CD4-positive, alpha-beta T cell treated with Interleukin-6 for 4 hours (primary cell): ENCODE measurements around the gene MCTP2.

Experiments
- DNase-seq: peaks from one replicate; pipeline ENCODE4 v3.0.0-alpha.2; 2020; ENCODE audit warnings: mixed read lengths

The MCTP2 gene

DNA sequence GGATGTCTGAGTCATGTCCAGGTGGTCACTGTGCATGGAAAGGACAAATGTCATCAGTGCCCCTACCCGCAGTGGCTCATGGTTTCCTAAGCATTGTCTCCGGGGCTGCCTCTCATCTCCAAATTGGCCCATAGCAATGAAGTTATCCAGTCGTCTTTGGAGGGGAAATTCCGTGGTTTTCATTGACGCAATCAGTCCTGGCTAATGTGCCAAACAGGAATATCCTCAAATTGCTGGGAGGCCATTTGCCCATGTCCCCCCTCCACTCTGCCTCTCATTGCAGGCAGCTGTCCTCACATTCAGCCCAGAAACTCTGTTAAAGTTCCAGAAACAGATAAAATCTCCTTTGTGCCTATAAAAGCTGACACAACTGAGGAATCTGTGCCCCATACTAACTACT, 81.6 kb downstream of the MCTP2 start:
- no peak for DNase-seq

DNA sequence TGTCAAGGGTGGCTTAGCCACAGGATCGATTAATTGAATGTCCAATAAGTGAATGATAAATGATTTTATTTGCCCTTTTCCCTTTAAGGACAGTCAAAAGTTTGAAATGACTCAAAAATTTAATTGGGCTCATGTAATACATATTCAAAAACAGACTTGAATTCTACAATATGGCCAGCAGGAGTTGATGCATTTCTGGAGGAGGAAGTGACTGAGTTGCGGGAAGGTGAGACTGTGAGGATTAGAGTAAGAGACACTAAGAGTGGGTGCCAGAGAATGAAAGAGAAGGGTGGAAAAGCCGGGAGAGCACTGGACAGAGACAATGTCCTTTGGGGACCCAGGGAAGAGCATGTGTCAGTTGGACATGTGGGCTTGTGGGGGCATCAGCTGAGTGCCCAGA, 83.3 kb downstream of the MCTP2 start:
- DNase-seq, result no peak

DNA sequence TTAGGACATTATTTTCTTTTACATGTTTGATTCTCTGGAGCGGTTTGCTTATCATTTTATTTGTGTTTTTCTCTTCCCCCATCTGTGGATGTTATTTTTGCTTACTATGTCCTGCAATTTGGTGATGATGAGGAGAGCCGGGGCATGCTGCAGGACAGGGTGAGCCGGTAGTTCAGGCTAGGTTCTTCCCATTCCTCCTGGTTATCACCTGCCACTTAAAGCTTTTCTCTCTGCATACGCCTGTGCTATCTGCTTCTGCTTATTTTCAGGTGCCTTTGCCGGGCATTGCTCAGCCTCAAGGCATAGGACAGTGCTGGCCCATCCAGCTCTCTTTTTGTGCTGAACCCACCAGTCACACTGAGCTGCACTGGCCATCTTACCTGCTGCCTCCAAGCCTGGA, 85.8 kb downstream of the MCTP2 start:
- no peak for DNase-seq

DNA sequence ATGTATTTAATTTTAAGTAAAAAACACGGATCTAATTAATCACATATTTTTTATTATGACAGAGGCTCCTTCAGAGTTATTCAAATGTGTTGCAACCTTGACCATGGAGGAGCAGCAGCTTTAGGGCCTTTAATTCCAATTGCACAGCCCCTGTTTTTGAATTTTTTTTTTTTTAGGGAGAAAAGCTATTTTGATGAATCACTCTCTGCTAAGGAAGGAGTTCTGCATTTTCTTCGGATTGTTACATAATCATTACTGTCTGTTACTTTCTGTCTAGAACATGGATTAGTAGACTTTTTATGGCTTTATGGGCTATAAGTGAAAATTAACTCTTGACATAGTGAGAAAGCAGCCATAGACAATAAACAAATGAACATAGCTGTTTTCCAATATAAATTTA, 90.8 kb downstream of the MCTP2 start:
- no peak for DNase-seq

DNA sequence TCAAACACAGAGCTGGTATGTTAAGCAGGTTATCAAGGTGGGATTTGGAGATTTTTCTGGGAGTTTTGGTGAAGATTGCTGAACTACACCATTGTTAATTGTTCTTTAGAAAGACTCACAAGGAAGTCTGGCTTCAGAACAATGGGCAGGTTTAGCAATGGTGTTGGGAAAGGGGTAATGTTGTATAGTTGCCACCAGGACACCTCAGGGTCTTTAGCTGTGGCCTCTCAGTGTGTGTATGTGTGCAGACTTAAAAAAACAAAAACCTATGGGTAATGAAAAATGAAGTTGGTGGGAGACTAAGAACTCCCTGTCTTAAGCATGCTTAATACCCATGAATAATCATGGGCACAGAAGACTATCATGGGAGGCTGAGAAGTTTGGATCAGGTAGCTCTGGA, 91.7 kb downstream of the MCTP2 start:
- no peak for DNase-seq

DNA sequence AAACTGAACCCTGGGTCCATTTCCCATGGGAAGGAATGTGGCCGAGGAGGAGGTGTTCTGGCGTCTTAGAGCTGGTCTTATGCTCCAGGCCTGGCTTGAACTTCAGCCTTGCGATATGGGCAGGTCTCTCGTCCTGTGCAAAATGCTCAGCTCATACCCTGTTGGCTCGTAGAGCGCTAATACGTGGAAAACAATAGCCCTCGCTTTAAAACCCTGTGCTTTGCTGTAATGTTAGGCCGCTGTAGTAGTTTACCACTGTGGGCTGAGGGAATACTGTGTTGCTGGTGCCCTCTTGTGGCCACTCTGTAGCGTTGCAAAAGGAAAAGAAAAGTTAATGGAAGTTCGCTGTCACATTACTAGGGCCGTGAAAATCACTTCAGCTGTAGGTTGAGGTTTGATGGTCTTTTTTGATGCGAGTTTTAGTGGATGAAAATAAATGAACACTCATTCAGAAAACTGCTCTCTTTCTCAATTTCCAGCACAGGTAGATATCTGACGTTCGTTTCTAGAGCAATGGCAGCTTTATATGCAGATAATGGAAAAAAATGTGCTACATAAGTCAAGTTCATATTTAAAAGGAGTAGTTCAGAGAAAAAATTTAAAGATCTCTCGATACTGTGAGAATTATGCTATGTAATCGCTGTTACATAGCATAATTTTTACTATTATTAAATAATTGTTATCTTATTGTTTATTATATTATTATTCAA, 92.9 kb downstream of the MCTP2 start:
- peak; percentile 57 for DNase-seq

DNA sequence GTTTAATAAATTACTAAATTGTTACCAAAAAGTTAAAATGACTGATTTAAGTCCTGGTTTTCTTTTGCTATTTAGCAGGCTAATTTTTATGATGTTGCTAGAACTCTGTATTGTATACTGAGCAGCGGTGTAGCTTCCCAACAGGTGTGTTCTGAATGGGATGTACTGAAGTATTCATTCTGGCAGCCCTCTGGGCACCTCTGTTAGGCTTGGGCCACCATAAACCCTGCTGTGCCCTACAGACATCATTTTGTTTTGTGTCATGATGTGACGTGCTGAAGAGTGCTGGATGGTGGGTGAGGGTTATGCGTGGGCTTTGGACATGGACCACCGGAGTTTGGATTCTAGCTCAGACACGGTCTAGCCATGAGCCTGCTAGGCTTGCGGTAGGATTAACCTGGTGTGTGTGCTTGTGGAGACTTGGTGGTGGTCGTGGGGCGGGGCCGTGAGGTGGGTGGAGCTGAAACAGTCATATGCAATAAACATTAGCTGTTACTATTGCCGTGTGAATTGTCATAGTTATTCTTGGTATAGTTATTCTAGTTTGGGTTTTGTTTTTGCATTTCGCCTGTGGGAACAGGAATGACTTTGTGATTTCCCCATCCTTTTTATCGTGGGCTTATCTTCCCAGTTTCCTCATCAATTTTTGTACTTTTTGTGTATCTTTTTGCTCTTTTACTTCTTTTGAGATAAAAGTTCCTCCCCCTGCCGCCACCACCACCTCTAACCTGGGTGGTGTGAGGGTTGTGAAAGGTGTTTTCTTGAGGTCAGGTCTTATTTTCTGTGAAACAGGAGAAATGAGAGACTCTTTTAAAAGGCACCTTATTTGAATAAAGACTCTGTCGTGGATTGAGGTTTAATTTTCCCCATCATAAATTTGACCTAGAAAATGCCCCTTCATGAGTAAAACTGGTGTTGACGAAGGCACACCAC, 93.7 kb downstream of the MCTP2 start:
- peak; percentile 12 for DNase-seq

DNA sequence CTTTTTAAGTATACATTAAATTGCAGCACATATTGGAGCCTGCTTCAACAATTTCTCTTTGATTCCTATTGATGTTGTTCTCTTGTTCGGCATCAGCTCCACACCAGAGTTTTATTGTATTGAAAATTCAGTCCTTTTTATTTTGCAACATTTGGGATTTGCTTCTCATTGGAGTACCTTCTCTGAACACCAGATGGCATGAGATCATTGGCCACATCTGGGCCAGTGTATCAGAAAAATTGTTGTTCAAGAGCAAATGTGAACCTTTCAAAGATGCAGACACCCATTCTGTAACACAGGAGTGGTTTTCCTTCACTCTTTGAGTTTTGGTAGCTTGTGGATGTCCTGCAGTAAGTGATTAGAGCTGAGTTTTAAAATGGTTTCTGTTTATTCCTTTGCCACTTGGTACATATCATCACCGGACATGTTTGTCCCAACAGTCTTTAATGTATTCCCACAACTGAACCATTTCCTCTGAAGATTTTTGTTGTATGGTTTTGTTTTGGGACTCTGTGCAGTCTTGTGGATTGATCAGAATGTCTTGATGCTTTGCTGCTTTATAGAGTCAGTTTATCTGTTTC, 96.1 kb downstream of the MCTP2 start:
- DNase-seq, result no peak

DNA sequence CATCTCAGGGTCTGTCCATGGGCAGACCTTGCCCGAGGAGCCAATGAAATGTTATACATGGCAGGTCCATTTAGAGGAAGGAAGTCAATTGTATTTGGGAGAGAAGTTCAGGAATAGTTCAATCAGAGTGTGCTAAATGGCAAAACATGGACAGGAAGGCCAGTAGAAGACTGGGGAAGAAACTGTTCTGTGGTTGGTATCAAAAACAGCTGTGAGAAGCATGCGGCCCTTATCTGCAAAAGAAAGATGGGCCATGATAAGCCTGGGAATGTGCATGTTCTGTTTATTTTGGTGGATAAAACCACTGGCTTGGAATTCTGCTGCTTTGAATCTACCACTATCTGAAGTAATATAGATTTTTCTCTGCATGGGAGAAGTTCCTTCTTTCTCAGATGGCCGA, 100.4 kb downstream of the MCTP2 start:
- no peak for DNase-seq

DNA sequence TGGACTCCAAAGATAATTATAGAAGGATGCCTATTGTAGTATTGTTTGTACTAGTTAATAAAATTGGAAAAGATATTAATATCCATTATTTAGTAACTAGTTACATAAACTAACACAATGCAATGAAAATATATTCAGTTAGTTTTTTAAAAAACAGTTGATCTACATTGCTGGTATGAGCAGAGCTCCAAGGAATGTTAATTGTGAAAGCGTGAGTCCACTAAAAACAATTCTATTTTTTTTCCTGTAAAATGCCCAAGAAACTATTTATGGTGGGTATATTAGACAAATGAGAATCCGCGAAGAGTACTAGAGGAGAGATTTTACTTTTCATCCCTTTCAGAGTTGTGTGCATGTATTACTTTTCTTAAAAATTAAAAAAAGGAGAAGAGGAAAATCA, 104.3 kb downstream of the MCTP2 start:
- DNase-seq, result no peak

DNA sequence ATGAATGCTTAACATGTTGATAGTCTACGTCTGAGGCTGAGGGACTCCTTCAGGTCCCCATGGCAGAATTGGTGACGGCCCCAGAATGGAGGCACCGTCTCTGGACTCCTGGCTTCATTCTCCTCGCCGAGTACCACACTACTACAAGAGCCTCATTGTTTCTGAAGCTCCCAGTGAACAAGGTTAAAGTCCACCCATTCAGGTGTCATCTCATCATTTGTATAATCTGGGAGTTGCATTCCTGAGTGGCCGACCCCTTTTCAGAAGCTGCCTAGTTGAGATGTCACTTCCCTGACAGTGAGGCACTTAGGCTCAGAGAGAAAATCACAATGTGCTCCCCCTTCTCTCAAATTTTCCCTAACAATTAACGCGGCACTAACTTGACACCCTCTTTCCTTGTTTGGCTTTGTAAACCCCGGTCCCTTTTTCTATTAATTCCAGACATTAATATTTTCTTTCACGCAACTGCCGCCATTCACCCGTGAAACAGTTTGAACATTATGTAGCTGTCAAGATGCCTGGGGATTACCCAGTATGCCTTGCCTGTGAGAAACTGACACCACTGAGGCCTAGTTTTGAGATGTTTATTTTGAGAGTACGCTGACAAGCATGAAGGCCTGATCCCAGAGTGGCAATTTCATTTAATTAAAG, 105.6 kb downstream of the MCTP2 start:
- DNase-seq, result no peak

DNA sequence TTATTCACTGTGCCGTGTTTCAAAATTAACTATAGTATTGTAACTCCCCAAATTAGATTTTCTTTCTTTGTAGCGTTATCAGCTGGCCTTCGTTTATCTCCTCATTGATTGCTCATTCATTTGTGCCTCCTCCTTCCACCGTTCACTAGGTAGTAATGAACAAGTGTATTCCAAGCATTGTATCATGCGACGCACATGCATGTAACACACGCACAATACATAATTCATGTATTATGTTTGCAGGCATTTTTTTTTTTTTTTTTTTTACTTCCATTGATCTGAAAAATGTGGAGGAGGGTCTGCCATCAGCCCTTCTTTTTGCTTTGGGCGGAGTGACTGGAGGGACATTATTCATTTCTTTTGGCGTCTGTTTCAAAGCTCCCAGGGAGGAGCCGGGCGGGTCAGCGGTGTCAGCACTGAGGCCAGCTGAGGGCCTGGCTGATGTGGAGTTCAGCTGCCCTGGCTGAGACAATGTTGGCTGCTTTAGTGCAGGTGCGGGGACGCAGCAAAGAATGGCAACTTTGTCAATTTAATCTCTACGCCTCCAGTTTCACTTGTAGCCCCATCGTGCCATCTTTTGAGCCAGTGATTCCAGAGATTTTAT, 107.0 kb downstream of the MCTP2 start:
- no peak for DNase-seq

DNA sequence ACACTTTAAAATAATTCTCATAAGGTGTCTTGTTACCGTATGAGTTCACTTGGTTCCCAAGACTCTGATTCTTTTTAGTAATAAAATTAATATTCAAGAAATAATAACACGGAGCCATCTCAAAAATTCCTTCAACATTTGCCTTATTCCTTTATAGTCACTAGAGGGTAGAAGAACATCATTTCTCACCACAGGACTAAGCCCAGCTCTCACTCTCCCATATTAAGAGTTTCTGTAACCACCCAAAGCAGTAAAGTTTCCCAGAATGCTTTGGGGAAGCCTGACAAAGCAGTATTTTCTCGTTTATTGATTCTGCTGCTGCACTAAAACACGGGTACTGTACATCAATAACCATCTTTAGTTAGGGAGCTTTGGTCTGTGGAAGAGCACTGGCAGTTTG, 114.9 kb downstream of the MCTP2 start:
- DNase-seq, result no peak

DNA sequence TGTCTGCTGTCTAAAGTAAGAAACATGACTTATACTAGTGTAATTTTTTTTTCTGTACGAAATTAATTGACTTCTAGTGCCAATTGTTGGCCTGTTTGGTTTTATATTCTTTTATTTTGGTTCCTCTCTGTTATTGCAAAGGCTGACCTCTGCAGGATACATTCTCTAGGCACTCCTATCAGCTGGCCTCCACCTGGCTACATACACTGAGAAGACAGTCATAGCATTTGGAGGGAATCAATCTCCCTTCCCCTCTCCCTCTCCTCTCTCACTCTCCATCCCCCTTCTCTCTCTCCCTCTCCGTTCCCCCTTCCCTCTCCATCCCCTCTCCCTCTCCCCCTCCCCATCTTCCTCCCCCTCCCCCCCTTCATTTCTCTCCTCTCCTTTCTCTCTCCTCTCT, 116.7 kb downstream of the MCTP2 start:
- DNase-seq, result no peak

DNA sequence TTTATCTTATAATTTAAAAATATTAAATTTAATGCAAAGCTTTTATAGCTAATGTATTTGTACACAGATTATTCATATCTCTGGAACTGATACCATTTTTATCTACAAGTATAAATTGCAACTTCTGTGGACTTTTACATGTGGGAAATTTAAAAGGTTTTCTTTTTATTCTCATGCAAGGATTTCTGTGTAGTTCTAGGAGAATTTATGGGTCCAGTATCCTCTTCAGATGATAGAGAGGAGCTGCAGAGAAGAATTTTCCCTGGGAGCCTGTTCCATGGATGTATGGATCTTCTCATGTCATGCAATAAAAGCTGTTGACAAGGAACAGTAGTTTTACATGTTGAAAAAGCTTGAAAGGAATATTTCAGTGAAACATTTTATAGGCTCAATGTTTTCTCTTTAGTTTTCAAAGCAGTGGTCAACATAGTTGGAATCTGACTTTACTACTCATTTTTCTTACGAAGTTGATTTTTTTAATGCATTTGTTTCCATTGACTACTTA, 119.7 kb downstream of the MCTP2 start:
- DNase-seq, result no peak

DNA sequence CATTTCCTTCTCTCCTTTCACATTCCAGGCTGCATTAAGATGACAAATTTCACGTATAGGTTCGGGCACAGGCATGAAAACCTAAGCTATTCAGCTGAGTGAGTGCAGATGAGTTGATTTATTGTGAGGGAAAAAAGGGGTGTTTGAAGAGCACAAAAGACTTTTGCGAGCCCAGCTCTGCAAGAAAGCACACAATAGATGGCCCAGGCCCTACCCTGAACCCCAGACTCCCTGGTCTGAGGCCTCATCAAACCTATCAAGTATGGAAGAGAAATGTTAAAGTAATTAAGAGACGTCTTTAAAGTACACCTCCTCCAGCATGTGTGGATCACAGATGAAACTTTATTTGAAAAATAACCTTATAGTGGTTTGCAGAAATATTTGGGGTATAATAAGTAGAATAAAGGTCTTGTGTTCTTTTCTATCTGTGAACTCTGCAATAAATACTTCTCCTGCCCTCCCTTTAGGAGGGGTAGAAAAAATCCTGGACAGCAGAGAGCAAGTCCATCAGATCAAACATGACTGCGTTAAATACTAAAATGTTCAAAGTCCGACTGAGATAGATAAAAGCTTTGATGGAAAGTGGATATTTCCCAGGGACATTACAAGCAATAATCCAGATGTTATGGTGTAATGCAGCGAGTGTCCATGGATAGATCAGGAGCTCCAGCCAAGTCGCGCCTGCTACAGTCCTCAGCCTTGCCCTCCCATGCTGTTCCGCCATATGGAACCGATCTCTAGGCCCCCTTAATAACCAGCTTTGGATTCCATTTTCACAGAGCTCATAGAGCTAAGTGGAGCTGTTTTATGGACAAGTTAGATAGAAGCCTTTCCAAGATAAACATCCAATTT, 121.5 kb downstream of the MCTP2 start:
- DNase-seq, result no peak

DNA sequence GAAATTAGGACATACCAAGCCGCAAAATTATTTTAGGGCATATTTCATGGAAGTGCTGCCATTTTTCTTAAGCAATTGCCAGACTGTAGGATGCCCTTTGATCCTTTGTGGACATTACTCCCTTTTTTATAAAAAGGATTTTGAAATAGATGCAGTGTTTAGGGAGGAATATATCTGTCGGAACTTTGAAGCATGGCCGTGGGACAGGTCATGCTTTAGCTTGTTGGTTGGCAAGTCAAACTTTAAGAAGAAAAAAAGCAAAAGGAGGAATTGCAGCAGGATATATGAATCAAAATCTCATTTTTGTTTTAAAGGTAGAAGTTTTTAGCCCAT, 122.1 kb downstream of the MCTP2 start:
- no peak for DNase-seq

DNA sequence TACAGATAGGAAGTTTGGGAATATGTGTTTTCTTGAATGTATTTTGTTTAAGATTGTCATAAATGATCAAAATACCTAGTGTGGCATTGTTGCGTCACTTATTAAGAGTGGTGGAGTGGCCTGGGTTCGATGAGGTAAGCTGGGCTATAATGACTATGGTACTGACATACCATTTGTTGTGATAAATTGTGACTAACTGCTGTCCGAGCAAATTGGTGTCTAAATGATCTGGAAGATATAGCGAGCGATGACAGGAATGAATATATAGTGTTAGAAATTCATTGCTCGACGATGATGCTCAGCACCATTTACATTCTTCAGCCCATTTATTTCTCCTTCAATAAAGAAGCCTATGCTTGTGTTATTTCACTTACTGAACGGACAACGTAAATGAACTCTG, 123.3 kb downstream of the MCTP2 start:
- no peak for DNase-seq

DNA sequence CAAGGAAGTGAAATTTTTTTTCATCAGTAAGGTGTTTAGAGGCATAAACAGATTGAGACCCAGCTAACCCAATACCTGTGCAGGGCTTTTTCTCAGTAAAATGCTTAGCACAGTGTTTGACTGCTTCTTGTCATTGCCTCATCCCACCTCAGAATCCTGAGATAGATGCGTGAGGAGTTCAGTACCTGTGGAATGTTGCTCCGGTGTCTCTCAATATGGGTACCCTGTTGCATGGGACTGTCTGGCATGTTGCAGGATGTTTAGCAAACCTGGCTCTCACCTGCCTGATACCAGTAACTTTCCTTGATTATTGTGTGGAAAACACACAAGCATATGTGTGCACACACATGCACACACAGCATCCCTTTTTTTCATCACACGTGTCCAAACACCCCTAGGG, 128.4 kb downstream of the MCTP2 start:
- DNase-seq, result no peak

DNA sequence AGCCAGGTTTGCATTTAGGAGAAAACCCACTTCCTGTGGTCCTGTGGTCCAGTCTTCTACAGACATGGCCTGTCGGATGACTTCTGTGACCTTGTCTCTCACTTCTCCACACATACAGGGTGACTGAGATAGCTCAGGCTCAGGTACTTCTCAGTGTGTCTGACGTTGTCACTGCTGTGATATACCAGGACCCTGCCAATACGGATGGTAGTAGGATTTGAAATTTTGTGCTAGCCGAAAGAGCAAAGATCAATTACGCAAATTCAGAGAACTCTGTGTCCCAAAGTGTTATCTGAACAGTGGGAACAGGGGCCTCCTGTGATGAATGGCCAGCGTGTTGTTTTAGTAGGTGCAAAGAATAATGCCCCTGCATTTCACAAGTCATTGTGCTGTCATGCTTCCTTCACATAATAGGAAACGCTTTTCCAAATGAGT, 128.9 kb downstream of the MCTP2 start:
- no peak for DNase-seq

DNA sequence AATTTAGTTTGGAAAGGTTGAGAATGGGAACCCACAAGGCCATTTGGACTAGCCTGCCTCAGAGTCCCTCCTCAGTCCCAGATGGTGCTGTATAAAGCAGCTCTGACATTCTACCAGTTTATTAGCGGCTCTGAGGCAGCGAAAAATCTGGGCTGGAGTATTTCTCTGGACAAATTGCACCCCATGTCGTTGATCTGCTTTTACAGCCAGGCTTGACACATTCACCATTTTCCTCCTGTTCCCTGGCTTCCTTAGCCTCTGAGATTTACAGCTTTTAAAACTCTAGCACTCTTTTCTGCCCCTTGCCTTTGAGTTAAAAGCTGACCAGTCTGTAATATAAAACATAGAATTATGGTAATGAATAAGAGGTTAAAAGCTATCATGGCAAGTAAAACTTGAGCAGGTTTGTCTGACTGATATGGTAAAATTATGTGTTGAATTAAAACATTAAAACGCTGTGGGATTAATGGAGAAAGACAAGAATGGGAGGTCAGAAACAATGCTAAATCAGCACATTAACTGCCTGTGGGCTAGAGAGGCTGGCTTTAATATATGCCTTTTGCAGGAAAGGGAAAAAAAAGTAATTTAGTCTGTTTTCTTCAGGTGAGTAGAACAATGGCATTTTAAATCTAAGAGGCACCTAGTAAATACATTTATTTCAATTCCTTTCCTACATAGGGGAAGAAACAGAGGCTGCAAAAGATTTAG, 131.2 kb downstream of the MCTP2 start:
- no peak for DNase-seq
